DMS53 (cell line): ENCODE results near the gene KHK.
A peak's percentile ranks its signal among the peaks of the same experiment; 100 is the strongest.

Source experiments
- DNase-seq: peaks from one replicate; lab custom pipeline; 2025; lab: John Stamatoyannopoulos, UW

Gene KHK

GRCh38 chr2:27126252-27126710 lies 39.7 kb downstream of the KHK start:
- DNase-seq = no peak

- DNase-seq = no peak
These were observed 41.5 kb downstream of the KHK start for GRCh38 chr2:27127883-27128667.

GRCh38 chr2:27128668-27129571 lies 42.3 kb downstream of the KHK start:
- DNase-seq = no peak

GRCh38 chr2:27130396-27130795 lies 43.8 kb downstream of the KHK start:
- no peak for DNase-seq

- no peak for DNase-seq
These were observed 44.9 kb downstream of the KHK start for GRCh38 chr2:27131429-27131828.

- peak; percentile 25 for DNase-seq
These were observed 46.8 kb downstream of the KHK start for GRCh38 chr2:27133195-27133875.

GRCh38 chr2:27133905-27134780 lies 47.6 kb downstream of the KHK start, which contains the start of gene PREB:
Gene PREB (minus strand): TSS chr2:27134636. CDS start chr2:27134421, 215 bp downstream.
- peak; percentile 96 for DNase-seq

- DNase-seq = no peak
These were observed 48.4 kb downstream of the KHK start for GRCh38 chr2:27134781-27135477.

- DNase-seq = no peak
These were observed 48.9 kb downstream of the KHK start for GRCh38 chr2:27135478-27135955.

GRCh38 chr2:27136751-27137150 lies 50.2 kb downstream of the KHK start:
- no peak for DNase-seq

- DNase-seq = no peak
These were observed 50.9 kb downstream of the KHK start for GRCh38 chr2:27137322-27137935.

- DNase-seq = no peak
These were observed 51.5 kb downstream of the KHK start for GRCh38 chr2:27138111-27138510.

- no peak for DNase-seq
These were observed 52.7 kb downstream of the KHK start, which contains the start of gene PRR30 for GRCh38 chr2:27139310-27139709. Gene PRR30 (minus strand): TSS chr2:27139410. CDS start chr2:27138329, 1,081 bp downstream.

- DNase-seq = no peak
These were observed 56.7 kb downstream of the KHK start for GRCh38 chr2:27143285-27143684.

GRCh38 chr2:27145682-27146081 lies 59.1 kb downstream of the KHK start:
- no peak for DNase-seq

GRCh38 chr2:27147935-27148334 lies 61.4 kb downstream of the KHK start:
- no peak for DNase-seq

- no peak for DNase-seq
These were observed 62.3 kb downstream of the KHK start, which contains the start of gene TCF23 for GRCh38 chr2:27148801-27149439. Gene TCF23 (plus strand): TSS chr2:27149004. CDS start chr2:27149134, 130 bp downstream.

- no peak for DNase-seq
These were observed 63.2 kb downstream of the KHK start for GRCh38 chr2:27149570-27150405.
